Caco-2 (cell line): ENCODE results near the gene CD81. TPM values are rescaled to one million over a fixed set of nuclear protein-coding genes. Genes with fewer than 3 reads are reported as not detected.

Experiments
- BruUV-seq: library from RNA; stranded (reverse); fragments of 400-500 nt; replicated peaks from 2 replicates; lab custom pipeline; 2021; lab: Mats Ljungman, UMichigan
- CTCF ChIA-PET: fragments of 300-600 bp; sonication (Branson Sonifier 250); formaldehyde crosslinking; loops from one replicate; lab custom pipeline; 2022; ENCODE audit warnings: antibody characterized with exemption; lab: Charles Lee
- POLR2A ChIA-PET: fragments of 300-600 bp; sonication (Branson Sonifier 250); formaldehyde crosslinking; loops from one replicate; lab custom pipeline; 2022; ENCODE audit warnings: antibody characterized with exemption; lab: Charles Lee
- DNase-seq, 2 experiments: peaks; one replicate each; pipeline versions ENCODE4 v3.0.0 to v3.0.0-alpha.2; 2020 to 2022
- H3K27me3 ChIP-seq: replicated peaks from 2 replicates; pipeline ENCODE4 v1.6.0; 2011; ENCODE audit warnings: low read length; ENCODE audit not compliant: control insufficient read depth, insufficient read depth
- H3K36me3 ChIP-seq: 2 replicates; pipeline ENCODE4 v1.5.1; 2011; ENCODE audit warnings: low read length; ENCODE audit not compliant: control insufficient read depth, insufficient read depth
- H3K4me1 ChIP-seq: fragments of 250-450 bp; sonication (Bioruptor Pico); 2 replicates; pipeline ENCODE4 v1.5.1; 2020; ENCODE audit warnings: mild to moderate bottlenecking
- H3K4me3 ChIP-seq: 2 replicates; pipeline ENCODE4 v1.5.1; 2011; ENCODE audit warnings: low read depth, mild to moderate bottlenecking, control low read depth, low read length
- H3K9me3 ChIP-seq: fragments of 250-450 bp; sonication (Bioruptor Pico); 2 replicates; pipeline ENCODE4 v1.5.1; 2020; ENCODE audit warnings: mild to moderate bottlenecking, moderate library complexity
- H3K27ac Mint-ChIP-seq: one replicate; pipeline ENCODE4 v1.8.0; 2022; ENCODE audit warnings: mixed read lengths; ENCODE audit not compliant: unreplicated experiment
- H3K27me3 Mint-ChIP-seq: one replicate; pipeline ENCODE4 v1.8.0; 2022; ENCODE audit warnings: mixed read lengths; ENCODE audit not compliant: insufficient read depth, unreplicated experiment
- H3K36me3 Mint-ChIP-seq: one replicate; pipeline ENCODE4 v1.8.0; 2022; ENCODE audit warnings: mild to moderate bottlenecking, mixed read lengths; ENCODE audit not compliant: insufficient read depth, unreplicated experiment
- H3K4me1 Mint-ChIP-seq: one replicate; pipeline ENCODE4 v1.8.0; 2022; ENCODE audit warnings: low read depth, mixed read lengths; ENCODE audit not compliant: unreplicated experiment
- H3K4me3 Mint-ChIP-seq: one replicate; pipeline ENCODE4 v1.8.0; 2022; ENCODE audit warnings: mild to moderate bottlenecking, moderate library complexity, mixed read lengths; ENCODE audit not compliant: unreplicated experiment
- H3K9me3 Mint-ChIP-seq: one replicate; pipeline ENCODE4 v1.8.0; 2022; ENCODE audit warnings: mixed read lengths; ENCODE audit not compliant: unreplicated experiment
- intact Hi-C: fragments of 100-400 bp; cut with micrococcal nuclease; formaldehyde crosslinking; loops from one replicate; pipeline ENCODE4 v1.10.0; 2022; ENCODE audit not compliant: unreplicated experiment
- total RNA-seq: library from RNA; stranded (reverse); gene quantifications from 2 replicates; pipeline ENCODE4 v1.2.3, GENCODE V29; 2022
- TF ChIP-seq, protein P1 (sequence below), 2 experiments: fragments of 200-600 bp in 1 of 2; IDR thresholded peaks; 1 replicate in 1 of 2; 2 replicates in 1 of 2; pipeline versions ENCODE4 v1.5.1 to v1.8.0; 2011 to 2022; ENCODE audit warnings: antibody characterized with exemption in 1 of 2, control low read depth in 1 of 2, inconsistent platforms in 1 of 2, low read depth in 1 of 2, low read length in 1 of 2, mild to moderate bottlenecking in 1 of 2, moderate library complexity in 1 of 2; ENCODE audit not compliant: insufficient read depth in 1 of 2, severe bottlenecking in 1 of 2, unreplicated experiment in 1 of 2

Gene CD81
- total RNA-seq, 1 experiment from 2014 or later: 412 TPM

DNA sequence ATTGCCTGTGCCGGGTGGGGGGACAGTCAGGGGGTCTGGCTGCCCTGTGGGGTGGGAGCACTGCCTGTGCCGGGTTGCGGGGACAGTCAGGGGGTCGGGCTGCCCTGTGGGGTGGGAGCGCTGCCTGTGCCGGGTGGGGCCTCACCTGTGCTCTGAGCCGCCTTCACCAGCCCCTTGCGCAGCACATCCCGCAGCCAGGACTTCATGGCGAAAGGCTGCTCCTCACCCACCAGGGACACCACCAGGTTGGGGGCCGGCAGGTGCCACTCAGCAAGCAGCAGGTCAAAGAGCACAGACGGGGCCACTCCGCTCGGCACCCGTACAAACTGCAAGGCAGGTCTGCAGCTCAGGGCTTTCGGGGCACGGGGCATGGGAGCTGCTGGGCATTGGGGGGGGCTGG, 44.9 kb downstream of the CD81 start:
- Mint-ChIP-seq H3K4me1 (no peaks in the 10 kb centered on the region), H3K9me3 (no peaks in the 10 kb centered on the region), H3K36me3 (no peaks in the 10 kb centered on the region), H3K4me3 (no peak overlapping the region), H3K27ac (no peak overlapping the region), H3K27me3 (no peaks in the 10 kb centered on the region)
- no peaks in the 10 kb centered on the region for H3K9me3 ChIP-seq
- BruUV-seq: no TSS peak
- peaks cover 4% of the 10 kb centered on the region for H3K4me1 ChIP-seq
- ChIA-PET CTCF (interaction anchor here (1.6 to 3.4 kb wide), 2 partner anchors 115 to 117 kb away, joined by 7 to 128 read pairs; no protein-coding TSS in a partner anchor), POLR2A (no interaction called here)
- H3K4me3 ChIP-seq: no peak overlapping the region
- intact Hi-C loops: no loop called here
- DNase-seq: no peak
- H3K27me3 ChIP-seq: no peaks in the 10 kb centered on the region
- no peaks in the 10 kb centered on the region for H3K36me3 ChIP-seq
- TF ChIP-seq, protein P1, sequence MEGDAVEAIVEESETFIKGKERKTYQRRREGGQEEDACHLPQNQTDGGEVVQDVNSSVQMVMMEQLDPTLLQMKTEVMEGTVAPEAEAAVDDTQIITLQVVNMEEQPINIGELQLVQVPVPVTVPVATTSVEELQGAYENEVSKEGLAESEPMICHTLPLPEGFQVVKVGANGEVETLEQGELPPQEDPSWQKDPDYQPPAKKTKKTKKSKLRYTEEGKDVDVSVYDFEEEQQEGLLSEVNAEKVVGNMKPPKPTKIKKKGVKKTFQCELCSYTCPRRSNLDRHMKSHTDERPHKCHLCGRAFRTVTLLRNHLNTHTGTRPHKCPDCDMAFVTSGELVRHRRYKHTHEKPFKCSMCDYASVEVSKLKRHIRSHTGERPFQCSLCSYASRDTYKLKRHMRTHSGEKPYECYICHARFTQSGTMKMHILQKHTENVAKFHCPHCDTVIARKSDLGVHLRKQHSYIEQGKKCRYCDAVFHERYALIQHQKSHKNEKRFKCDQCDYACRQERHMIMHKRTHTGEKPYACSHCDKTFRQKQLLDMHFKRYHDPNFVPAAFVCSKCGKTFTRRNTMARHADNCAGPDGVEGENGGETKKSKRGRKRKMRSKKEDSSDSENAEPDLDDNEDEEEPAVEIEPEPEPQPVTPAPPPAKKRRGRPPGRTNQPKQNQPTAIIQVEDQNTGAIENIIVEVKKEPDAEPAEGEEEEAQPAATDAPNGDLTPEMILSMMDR (IDR thresholded peaks at IDR 0.05; ENCODE audit: insufficient read depth in 1 of 2, low read depth in 1 of 2, low read length in 1 of 2, severe bottlenecking in 1 of 2, unreplicated experiment in 1 of 2): no peak

DNA sequence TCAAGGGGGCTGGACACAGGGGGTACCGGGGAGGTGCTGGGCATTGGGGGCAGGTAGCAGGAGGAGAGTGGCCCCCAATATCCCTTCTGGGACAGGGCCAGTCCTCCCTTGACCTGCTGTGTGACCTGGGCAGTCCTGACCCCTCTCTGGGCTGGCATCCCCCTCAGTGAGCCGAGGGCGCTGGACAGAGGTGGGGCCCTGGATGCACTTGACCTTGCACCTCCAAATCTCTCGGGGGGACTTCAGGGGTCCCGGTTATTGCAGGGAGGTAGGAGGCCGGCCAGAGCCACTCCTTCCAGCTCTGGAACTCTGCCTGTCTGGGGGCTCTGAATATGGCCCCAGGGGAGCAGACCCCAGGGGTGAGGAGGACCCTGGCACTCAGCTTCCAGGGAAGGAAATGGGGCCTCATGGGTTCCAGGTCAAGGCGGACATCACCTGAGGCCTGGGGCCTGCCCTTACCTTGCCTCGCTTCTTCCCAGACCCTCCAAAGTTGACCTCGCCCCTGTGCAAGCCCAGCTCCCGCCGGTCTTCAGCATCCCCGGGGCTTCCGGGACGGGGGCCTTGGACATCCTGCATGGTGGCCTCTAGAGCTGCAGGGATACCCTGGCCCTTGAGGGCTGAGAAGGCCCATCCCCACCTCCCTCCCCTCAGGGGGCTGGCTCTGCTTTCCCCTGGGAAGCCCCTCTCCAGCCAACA, 45.5 kb downstream of the CD81 start:
- no peak overlapping the region for H3K27ac Mint-ChIP-seq
- Histone ChIP-seq H3K36me3 (no peaks in the 10 kb centered on the region), H3K4me3 (no peak overlapping the region), H3K4me1 (peaks cover 4% of the 10 kb centered on the region), H3K9me3 (no peaks in the 10 kb centered on the region), H3K27me3 (no peaks in the 10 kb centered on the region)
- ChIA-PET CTCF (interaction anchor here (1.6 kb wide), 1 partner anchor 117 kb away, joined by 7 read pairs; no protein-coding TSS in a partner anchor), POLR2A (no interaction called here)
- BruUV-seq: no TSS peak
- no peak for DNase-seq
- TF ChIP-seq, protein P1 (IDR thresholded peaks at IDR 0.05; ENCODE audit: insufficient read depth in 1 of 2, low read depth in 1 of 2, low read length in 1 of 2, severe bottlenecking in 1 of 2, unreplicated experiment in 1 of 2): no peak
- H3K27me3 Mint-ChIP-seq: no peaks in the 10 kb centered on the region
- intact Hi-C loops: no loop called here
- H3K4me3 Mint-ChIP-seq: no peak overlapping the region
- no peaks in the 10 kb centered on the region for H3K36me3 Mint-ChIP-seq
- H3K4me1 Mint-ChIP-seq: no peaks in the 10 kb centered on the region
- H3K9me3 Mint-ChIP-seq: no peaks in the 10 kb centered on the region

DNA sequence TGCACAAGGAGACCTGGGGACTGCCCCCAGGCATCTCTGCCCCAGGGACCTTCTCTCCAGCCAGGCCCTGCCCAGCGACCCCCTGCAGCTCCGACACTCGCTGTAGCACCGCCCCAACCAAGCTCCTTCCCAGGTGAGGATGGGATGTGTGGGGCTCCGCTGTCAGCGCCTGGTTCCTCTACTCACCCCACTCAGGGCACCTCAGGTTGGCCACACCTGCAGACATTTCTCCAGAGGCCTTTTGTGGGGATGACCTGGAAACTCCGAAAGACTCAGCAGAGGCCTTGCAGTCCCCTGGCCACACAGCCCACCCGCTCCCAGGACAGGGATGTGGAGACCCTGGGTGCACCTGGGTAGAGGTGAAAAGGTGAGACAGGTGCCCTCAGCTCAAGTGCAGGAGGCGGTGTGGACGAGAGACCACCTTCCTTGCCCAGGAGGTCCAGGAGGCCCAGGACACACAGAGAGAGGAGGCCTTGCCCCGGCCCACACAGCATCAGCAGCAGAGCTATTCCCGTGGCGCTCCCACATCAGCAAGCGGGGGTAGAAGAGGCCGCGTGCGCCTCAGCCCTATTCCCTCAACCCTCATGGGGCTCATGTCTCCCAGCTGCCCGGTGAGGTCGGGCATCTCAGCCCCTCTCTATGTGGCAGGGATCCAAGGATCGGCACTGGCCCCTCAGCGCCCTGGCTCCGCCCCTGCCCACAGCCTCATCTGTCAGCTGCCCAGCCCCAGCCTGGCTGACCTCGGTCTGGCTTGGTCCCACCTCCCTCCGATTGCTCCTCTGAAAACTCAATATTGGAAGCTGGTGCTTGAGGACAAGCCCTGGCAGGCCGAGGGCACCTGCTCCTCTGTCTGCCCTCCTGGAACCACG, 46.3 kb downstream of the CD81 start:
- H3K9me3 ChIP-seq: no peaks in the 10 kb centered on the region
- POLR2A ChIA-PET: no interaction called here
- DNase-seq: no peak
- H3K27me3 Mint-ChIP-seq: no peaks in the 10 kb centered on the region
- H3K27me3 ChIP-seq: no peaks in the 10 kb centered on the region
- no peak overlapping the region for H3K27ac Mint-ChIP-seq
- H3K4me1 Mint-ChIP-seq: no peaks in the 10 kb centered on the region
- H3K9me3 Mint-ChIP-seq: no peaks in the 10 kb centered on the region
- no peak overlapping the region for H3K4me3 Mint-ChIP-seq
- BruUV-seq: no TSS peak
- peaks cover 4% of the 10 kb centered on the region for H3K4me1 ChIP-seq
- no peaks in the 10 kb centered on the region for H3K36me3 ChIP-seq
- TF ChIP-seq, protein P1 (IDR thresholded peaks at IDR 0.05; ENCODE audit: insufficient read depth in 1 of 2, low read depth in 1 of 2, low read length in 1 of 2, severe bottlenecking in 1 of 2, unreplicated experiment in 1 of 2): no peak
- intact Hi-C loops: no loop called here
- no peaks in the 10 kb centered on the region for H3K36me3 Mint-ChIP-seq
- CTCF ChIA-PET: interaction anchor here (1.1 to 1.6 kb wide), 2 partner anchors 110 to 118 kb away, joined by 4 to 7 read pairs; no protein-coding TSS in a partner anchor
- no peak overlapping the region for H3K4me3 ChIP-seq
